Upper lobe of right lung (tissue), 1 donor: ENCODE data around the gene SUSD4. TPM values are rescaled to one million over a fixed set of nuclear protein-coding genes. Genes with fewer than 3 reads are reported as not detected.
A peak's percentile ranks its signal among the peaks of the same experiment; 100 is the strongest.

ENCODE experiments used
- ATAC-seq: fragments of 200-7000 bp; cut with Tn5 transposase; one replicate; pipeline ENCODE4 v1.9.1; 2020; ENCODE audit warnings: mild to moderate bottlenecking, moderate library complexity
- DNase-seq: peaks from one replicate; pipeline ENCODE4 v3.0.0-alpha.2; 2020
- H3K27ac ChIP-seq: fragments of 200-600 bp; one replicate; pipeline ENCODE4 v1.8.0; 2022
- H3K27me3 ChIP-seq: fragments of 200-600 bp; one replicate; pipeline ENCODE4 v1.8.0; 2022; ENCODE audit warnings: mild to moderate bottlenecking
- H3K36me3 ChIP-seq: fragments of 200-600 bp; one replicate; pipeline ENCODE4 v1.8.0; 2022
- H3K4me1 ChIP-seq: fragments of 200-600 bp; one replicate; pipeline ENCODE4 v1.8.0; 2022
- H3K4me3 ChIP-seq: fragments of 200-600 bp; one replicate; pipeline ENCODE4 v1.8.0; 2022; ENCODE audit warnings: mild to moderate bottlenecking
- H3K9me3 ChIP-seq: fragments of 200-600 bp; one replicate; pipeline ENCODE4 v1.8.0; 2022
- CTCF ChIP-seq: fragments of 200-600 bp; IDR thresholded peaks from one replicate; pipeline ENCODE4 v1.8.0; 2022; ENCODE audit warnings: antibody characterized with exemption
- intact Hi-C: fragments of 100-400 bp; cut with DNase I; formaldehyde crosslinking; loops from one replicate; pipeline ENCODE4 v1.11.0; 2022
- total RNA-seq: library from RNA; stranded (reverse); fragmentation: NEBNext Ultra II Directional; extraction: Animal tissue kit (Norgen Biotek cat#: 25700); gene quantifications from one replicate; pipeline ENCODE4 v1.2.1, GENCODE V29; 2021
- donor health status: DM: no; HTN: yes; CAD: no; lungs with severe emphysema.

Gene SUSD4
- total RNA-seq, 1 donor from 2014 or later: 2.2 TPM

- DNase-seq (no peak), ATAC-seq (no peak)
- Histone ChIP-seq H3K4me1 (no peaks in the 10 kb centered on the region), H3K4me3 (no peak overlapping the region), H3K36me3 (no peaks in the 10 kb centered on the region), H3K9me3 (no peaks in the 10 kb centered on the region), H3K27me3 (no peaks in the 10 kb centered on the region), H3K27ac (no peak overlapping the region)
- intact Hi-C loops: no loop called here
- TF ChIP-seq CTCF: no peak
Measured at GRCh38 chr1:223197923-223198627, 165.9 kb downstream of the SUSD4 start.

- Histone ChIP-seq H3K9me3 (no peaks in the 10 kb centered on the region), H3K27ac (no peak overlapping the region), H3K4me1 (no peaks in the 10 kb centered on the region), H3K27me3 (no peaks in the 10 kb centered on the region), H3K36me3 (no peaks in the 10 kb centered on the region), H3K4me3 (no peak overlapping the region)
- ATAC-seq: peak; percentile 12
- intact Hi-C loops: no loop called here
- no peak for DNase-seq
- no peak for TF ChIP-seq CTCF
Measured at GRCh38 chr1:223189903-223190724, 173.9 kb downstream of the SUSD4 start.

GRCh38 chr1:223189525-223189902 lies 174.5 kb downstream of the SUSD4 start:
- no peak for DNase-seq
- Histone ChIP-seq H3K36me3 (no peaks in the 10 kb centered on the region), H3K4me1 (no peaks in the 10 kb centered on the region), H3K9me3 (no peaks in the 10 kb centered on the region), H3K27ac (no peak overlapping the region), H3K4me3 (no peak overlapping the region), H3K27me3 (no peaks in the 10 kb centered on the region)
- ATAC-seq: peak; percentile 27
- intact Hi-C loops: no loop called here
- TF ChIP-seq CTCF: no peak

- no peak for TF ChIP-seq CTCF
Measured at GRCh38 chr1:223188618-223189356, 175.2 kb downstream of the SUSD4 start.

GRCh38 chr1:223186800-223187199 lies 177.2 kb downstream of the SUSD4 start:
- ATAC-seq: no peak
- no peak for TF ChIP-seq CTCF
- Histone ChIP-seq H3K4me1 (no peaks in the 10 kb centered on the region), H3K4me3 (no peak overlapping the region), H3K27me3 (no peaks in the 10 kb centered on the region), H3K36me3 (no peaks in the 10 kb centered on the region), H3K27ac (no peak overlapping the region), H3K9me3 (no peaks in the 10 kb centered on the region)
- DNase-seq: no peak
- intact Hi-C loops: no loop called here

More at GRCh38 chr1:223188618-223189356, 175.2 kb downstream of the SUSD4 start:
- H3K27ac ChIP-seq: no peak overlapping the region
- H3K4me3 ChIP-seq: no peak overlapping the region
- no peaks in the 10 kb centered on the region for H3K4me1 ChIP-seq
- H3K9me3 ChIP-seq: no peaks in the 10 kb centered on the region
- intact Hi-C loops: no loop called here
- ATAC-seq: no peak
- no peaks in the 10 kb centered on the region for H3K36me3 ChIP-seq
- DNase-seq: no peak
- no peaks in the 10 kb centered on the region for H3K27me3 ChIP-seq
